Nucleus accumbens (tissue), 56 donors: Measurements from ENCODE around the gene C13orf46.

Source experiments
- DNase-seq, 56 donors: peaks; one replicate each; lab custom pipeline; 2025; lab: John Stamatoyannopoulos, UW

C13orf46 gene

GRCh38 chr13:114010401-114011101 lies 36.7 kb upstream of the C13orf46 start:
- DNase-seq: no peak

DNA sequence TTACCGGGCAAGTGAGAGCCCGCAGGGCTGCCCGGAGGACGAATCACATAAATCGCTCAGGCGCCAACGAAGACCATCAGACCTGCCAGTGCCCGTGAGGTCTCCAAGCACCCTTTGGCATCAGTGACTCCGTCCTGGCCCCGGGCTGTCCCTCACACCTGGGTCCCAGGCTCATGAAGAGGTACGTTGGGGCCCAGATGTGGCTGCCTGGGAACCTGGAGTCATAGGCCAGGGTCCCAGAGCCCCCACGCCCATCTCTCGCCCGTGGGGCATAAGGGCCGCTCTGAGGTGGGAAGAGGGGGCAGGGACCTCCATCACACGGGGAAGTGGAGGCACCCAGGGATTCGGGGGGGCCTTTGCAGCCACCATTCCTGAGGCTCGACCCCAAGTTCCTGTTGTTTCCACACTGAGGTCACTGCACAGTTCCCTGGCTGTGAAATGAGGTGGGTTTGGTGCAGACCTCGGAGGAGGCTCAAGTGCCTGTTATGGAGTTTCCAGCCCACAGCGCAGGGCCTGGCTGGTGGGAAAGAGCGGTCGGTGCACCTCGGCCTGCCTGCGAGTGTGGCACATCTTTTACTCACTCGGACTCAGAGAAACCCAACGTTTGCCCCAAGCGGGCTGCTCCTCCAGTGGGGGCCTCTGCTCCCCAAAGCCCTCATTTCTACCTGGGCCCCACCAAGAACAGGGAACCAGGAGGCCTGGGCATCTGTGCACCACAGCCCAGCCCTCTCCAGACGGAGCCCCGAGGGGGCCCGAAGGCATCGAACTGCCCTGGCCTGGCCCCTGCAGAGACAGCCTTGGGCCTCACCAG lies 35.9 kb upstream of the C13orf46 start:
- no peak for DNase-seq

- no peak for DNase-seq
Measured at GRCh38 chr13:114008964-114009589, 35.2 kb upstream of the C13orf46 start.

DNA sequence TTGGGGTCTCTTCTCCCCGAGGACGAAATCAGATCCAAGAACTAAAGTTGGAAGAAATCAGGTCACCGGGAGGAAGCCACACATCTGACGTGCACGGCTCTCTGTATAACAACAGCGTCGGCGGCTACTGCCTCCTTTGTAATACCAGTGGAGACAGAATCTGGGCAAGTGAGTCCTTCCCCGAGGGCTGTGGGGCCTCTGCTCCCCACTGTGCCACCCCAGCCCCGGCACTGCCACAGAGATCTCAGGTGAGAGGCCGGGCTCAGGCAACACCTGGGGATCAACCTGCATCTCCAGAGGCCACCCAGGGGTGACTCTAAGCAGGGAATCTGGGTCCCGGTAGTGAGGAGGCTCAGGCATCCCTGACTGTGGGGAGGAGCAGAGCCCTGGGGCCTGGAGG lies 33.7 kb upstream of the C13orf46 start:
- DNase-seq: no peak

DNA sequence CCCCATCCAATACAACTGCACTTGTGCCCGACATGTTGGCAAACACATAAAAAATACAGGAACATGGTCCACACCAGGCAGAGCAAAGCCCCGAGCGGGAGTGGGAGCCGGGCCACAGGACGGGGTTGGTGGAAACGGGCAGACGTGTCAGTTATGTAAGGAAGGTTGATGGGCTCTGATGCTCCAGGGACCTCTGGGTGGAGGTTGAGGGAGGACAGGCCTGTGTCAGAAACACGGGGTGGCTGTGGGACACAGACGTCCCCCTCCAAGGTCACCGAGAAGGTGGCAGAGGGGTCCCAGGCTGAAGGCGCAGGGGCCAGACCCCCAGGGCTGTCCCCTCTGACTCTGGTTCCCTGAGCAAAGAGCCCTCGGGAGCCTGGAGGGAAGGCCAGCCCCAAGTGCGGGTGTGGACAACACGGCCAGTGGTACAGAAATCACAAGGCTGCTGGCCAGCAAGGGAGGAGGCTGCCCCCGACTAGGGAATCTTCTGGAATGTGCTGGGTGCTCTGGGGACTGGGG lies 31.4 kb upstream of the C13orf46 start:
- DNase-seq: no peak

DNA sequence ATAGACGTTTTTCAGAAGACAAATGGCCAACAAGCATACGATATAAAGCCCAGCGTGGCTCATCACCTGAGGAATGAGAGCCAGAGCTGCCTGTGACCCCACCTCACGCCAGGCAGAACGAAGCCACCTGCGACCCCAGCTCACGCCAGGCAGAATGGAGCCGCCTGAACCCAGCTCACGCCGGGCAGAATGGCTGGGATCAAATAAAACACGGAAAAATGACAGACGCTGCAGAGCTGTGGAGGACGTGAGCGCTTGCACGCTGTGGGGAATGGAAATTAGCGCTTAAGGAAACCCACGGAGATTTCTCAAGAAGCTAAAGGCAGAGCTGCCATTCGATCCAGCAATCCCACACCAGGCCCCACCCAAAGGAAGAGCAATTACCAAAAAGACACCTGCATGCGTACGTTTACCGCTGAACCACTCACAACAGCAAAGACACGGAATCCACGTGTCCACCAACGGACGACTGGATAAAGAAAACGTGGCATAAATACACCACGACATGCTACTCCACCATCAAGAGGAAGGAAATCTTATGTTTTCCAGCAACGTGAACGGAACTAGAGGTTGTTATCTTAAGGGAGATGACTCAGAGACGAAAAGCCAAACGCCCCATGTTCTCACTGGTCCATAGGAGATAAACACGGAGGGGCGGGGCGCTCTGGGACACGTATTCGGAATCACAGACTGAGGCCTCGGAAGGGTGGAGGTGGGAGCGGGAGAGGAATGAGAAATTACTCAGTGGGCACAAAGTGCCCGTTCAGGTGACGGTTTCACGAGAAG lies 30.7 kb upstream of the C13orf46 start:
- DNase-seq: no peak

GRCh38 chr13:114002771-114003321 lies 29.0 kb upstream of the C13orf46 start:
- DNase-seq: no peak

DNA sequence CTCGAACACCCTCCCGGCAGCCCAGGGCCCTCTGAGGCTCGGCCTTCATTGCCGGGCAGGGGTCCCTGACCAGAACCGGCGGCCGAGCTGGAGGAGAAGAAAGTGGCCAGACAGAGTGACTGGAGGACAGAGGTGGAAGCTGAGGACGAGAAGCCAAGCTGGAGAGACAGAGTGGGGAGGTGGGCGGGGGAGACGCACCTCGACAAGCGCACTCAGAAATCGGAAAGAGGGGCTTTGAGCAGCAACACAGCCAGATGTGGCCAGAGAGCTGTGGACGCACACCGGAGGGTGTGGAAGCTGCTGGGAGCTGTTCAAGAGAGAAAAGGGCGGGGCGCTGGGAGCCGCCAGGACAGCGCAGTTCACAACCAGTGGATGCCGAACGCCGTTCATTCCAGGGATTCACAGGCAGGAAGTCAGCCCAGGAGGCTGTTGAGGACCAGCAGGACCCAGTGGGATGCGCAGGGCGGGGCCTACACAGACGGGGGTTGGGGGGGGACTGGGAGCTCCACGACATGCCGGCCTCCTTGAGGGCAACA lies 28.2 kb upstream of the C13orf46 start:
- no peak for DNase-seq

DNA sequence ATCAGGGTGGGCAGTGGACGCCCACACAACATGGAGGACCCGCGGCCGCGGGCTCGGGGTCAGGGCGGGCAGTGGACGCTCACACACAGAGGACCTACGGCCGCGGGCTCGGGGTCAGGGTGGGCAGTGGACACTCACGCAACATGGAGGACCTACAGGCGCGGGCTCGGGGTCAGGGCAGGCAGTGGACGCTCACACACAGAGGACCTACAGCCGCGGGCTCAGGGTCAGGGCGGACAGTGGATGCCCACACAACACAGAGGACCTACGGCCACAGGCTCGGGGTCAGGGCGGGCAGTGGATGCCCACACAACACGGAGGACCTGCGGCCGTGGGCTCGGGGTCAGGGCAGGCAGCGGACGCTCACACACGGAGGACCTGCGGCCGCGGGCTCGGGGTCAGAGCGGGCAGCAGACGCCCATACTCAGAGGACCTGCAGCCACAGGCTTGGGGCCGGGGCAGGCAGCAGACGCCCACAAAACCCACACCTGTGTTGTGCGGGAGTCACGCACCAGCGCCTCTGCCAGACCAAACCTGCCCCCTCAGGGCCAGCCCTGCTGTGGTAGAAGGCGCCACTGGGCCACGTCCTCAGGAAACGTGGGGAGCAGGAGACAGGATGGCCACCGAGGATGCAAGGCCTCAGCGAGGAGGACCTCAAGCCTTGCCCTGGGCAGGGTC lies 27.6 kb upstream of the C13orf46 start:
- no peak for DNase-seq

GRCh38 chr13:114000151-114001040 lies 26.5 kb upstream of the C13orf46 start:
- no peak for DNase-seq

DNA sequence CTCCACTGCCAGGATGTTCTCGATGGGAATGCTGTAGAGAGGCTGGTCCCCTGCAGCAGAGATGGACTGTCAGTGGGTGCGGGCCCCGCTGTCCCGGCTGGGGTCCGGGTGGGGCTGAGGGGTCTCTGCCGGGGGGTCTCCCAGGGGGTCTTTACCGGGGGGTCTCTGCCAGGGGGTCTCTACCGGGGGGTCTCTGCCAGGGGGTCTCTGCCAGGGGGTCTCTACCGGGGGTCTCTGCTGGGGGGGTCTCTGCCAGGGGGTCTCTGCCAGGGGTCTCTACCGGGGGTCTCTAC lies 25.7 kb upstream of the C13orf46 start:
- DNase-seq: no peak

GRCh38 chr13:113998781-113999617 lies 25.1 kb upstream of the C13orf46 start:
- DNase-seq: no peak

DNA sequence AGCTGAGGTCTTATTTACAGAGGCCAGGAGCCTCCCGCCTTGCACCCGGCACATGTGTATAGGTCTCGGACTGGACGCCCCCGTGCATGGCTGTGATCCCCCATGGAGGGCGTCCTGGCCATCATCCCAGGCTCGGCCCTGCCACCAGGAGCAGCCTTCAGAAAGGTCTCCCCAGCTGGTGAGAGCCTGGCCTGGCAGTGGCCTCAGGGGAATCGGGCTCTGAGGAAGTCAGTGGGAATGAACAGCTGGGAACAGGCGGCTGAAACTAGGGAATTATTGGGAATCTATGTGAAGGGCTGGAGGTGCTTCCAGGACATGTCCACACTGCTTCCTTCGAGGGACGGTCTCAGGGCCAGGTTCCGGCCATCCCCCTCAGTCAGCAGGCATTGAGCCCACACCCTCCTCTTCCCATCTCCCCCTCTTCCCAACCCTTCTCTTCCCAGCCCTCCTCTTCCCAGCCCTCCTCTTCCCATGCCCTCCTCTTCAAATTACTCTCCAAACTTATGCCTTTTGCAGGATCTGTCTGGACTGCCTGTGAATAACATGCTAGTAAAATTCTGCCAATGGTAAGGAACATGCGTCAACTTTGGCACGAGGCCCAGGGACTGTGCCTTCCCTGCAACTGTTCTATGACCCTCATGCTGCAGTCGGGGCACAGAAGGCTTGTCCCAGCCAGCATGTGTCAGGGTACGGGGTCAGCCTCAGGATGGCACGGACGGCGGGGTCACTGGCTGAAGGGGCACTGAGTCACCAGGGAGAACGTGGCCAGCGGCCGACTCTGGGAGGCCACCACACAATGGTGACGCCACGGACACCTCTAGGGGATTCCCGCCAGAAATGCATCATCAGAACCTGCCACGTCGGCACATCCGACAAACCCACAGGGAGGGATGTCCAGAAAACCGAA lies 24.2 kb upstream of the C13orf46 start:
- DNase-seq: no peak

GRCh38 chr13:113996912-113997745 lies 23.3 kb upstream of the C13orf46 start:
- no peak for DNase-seq

DNA sequence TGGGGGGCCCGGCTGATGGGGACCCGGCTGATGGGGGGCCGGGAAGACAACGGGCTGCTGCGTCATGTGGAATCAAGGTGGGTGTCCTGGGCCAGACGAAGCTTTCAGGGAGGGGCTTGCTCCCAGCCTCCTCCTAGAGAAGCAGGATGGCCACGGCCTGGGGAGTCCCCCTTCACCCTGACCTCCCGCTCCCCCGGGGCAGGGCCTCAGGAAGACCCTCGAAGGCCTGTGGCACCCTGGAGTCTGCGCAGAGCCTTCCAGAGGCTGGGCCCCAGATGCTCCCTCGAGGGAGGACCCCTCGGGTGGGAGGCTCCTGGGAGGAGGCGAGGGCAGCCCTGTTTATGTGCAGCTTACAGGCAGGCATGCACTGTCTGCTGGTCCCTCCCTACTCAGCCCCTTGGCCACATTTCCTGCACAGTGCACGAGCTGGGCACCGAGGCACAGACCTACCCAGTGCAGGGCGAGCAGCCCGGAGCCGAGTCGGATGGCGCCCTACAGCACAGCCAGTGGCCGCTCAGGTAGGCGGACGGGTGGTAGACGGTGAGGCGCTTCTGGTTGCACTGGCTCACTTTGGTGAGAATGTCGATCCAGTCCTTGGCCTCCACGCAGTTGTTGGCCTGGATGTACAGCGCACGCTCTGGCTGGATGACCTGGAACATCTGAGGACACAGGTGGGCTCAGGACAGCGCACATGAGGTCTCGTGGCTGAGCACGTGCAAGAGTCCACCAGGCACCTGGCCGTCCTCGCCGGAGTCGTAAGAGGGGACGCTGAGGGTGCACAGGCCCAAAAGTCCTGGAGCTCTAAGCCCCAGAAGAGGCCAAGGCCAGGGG lies 22.4 kb upstream of the C13orf46 start:
- DNase-seq: no peak
